T-cell (primary cell): ENCODE results near the gene CYP2J2. TPM values are rescaled to one million over a fixed set of nuclear protein-coding genes. Genes with fewer than 3 reads are reported as not detected.
"Not testable (repeated sequence)": the region's sequence is repeated elsewhere in the genome, so short reads cannot be mapped to it uniquely, and the experiment has no call there.

Experiments used
- ATAC-seq, 4 experiments: fragments of 200-7000 bp in 3 of 4; fragments of 150-1000 bp in 1 of 4; cut with Tn5 transposase; replicated peaks in 1 of 4; 1 replicate in 3 of 4; 2 replicates in 1 of 4; pipeline ENCODE4 v1.10.0; 2021; ENCODE audit warnings: moderate library complexity in 3 of 4, mild to moderate bottlenecking in 2 of 4, moderate number of reproducible peaks in 1 of 4
- CTCF ChIA-PET, 2 donors: fragments of 300-600 bp; sonication (Branson Sonifier 250); formaldehyde crosslinking; loops; one replicate each; lab custom pipeline; 2022; ENCODE audit warnings: antibody characterized with exemption in 2 of 2; lab: Charles Lee
- POLR2A ChIA-PET, 2 donors: fragments of 300-600 bp; sonication (Branson Sonifier 250); formaldehyde crosslinking; loops; one replicate each; lab custom pipeline; 2022; ENCODE audit warnings: antibody characterized with exemption in 2 of 2; lab: Charles Lee
- DNase-seq, 35 experiments: peaks; one replicate each; pipeline versions ENCODE4 v3.0.0 to v3.0.0-alpha.2; 2013 to 2023
- H3K27ac ChIP-seq: one replicate; pipeline ENCODE4 v1.5.1; 2013; ENCODE audit warnings: low read length
- H3K27me3 ChIP-seq, 2 experiments: replicated peaks in 1 of 2; 1 replicate in 1 of 2; 2 replicates in 1 of 2; pipeline versions ENCODE4 v1.6.1 to v1.7.0; 2013; ENCODE audit warnings: low read length in 1 of 2, mixed read lengths in 1 of 2; ENCODE audit not compliant: control insufficient read depth in 2 of 2, insufficient read depth in 2 of 2; ENCODE audit errors: extremely low read depth in 1 of 2
- H3K36me3 ChIP-seq, 2 donors: 1 replicate in 1 of 2; 2 replicates in 1 of 2; pipeline versions ENCODE4 v1.6.1 to v1.7.0; 2013; ENCODE audit warnings: low read length in 1 of 2; ENCODE audit not compliant: control insufficient read depth in 2 of 2, insufficient read depth in 1 of 2; ENCODE audit errors: extremely low read depth in 1 of 2
- H3K4me1 ChIP-seq, 2 experiments: 1 replicate in 1 of 2; 2 replicates in 1 of 2; pipeline versions ENCODE4 v1.6.1 to v1.7.0; 2013; ENCODE audit warnings: low read length in 2 of 2, mixed read lengths in 1 of 2; ENCODE audit not compliant: insufficient read depth in 2 of 2, control insufficient read depth in 1 of 2; ENCODE audit errors: extremely low read depth in 1 of 2
- H3K4me3 ChIP-seq, 2 donors: 1 replicate in 1 of 2; 2 replicates in 1 of 2; pipeline versions ENCODE4 v1.5.1 to v1.7.0; 2013; ENCODE audit warnings: mild to moderate bottlenecking in 2 of 2, low read length in 1 of 2, moderate library complexity in 1 of 2; ENCODE audit not compliant: control insufficient read depth in 1 of 2; ENCODE audit errors: extremely low read depth in 1 of 2
- H3K9me3 ChIP-seq: 2 replicates; pipeline ENCODE4 v1.7.0; 2013
- H3K27ac Mint-ChIP-seq, 2 donors: one replicate each; pipeline ENCODE4 v1.8.0; 2020 to 2021; ENCODE audit warnings: mild to moderate bottlenecking in 2 of 2, mixed read lengths in 2 of 2
- H3K27me3 Mint-ChIP-seq, 2 donors: one replicate each; pipeline ENCODE4 v1.8.0; 2021 to 2022; ENCODE audit warnings: mixed read lengths in 2 of 2
- H3K36me3 Mint-ChIP-seq: one replicate; pipeline ENCODE4 v1.8.0; 2021; ENCODE audit warnings: mixed read lengths
- H3K4me1 Mint-ChIP-seq, 3 donors: one replicate each; pipeline ENCODE4 v1.8.0; 2020 to 2022; ENCODE audit warnings: mixed read lengths in 3 of 3, mild to moderate bottlenecking in 1 of 3
- H3K4me3 Mint-ChIP-seq, 3 donors: one replicate each; pipeline ENCODE4 v1.8.0; 2020 to 2022; ENCODE audit warnings: mild to moderate bottlenecking in 3 of 3, mixed read lengths in 3 of 3, moderate library complexity in 3 of 3
- H3K9me3 Mint-ChIP-seq, 3 donors: one replicate each; pipeline ENCODE4 v1.8.0; 2020 to 2022; ENCODE audit warnings: mixed read lengths in 3 of 3
- WGBS: methylation state at CpG from one replicate; pipeline ENCODE4 v1.1.5; 2013; ENCODE audit warnings: missing lambda C conversion rate; ENCODE audit not compliant: insufficient coverage; 5-methylcytosine and 5-hydroxymethylcytosine counted together
- total RNA-seq, 35 experiments: library from RNA in 6 of 35; stranded (reverse) in 6 of 35; fragments of 120-200 nt in 1 of 35; gene quantifications; one replicate each; pipeline versions ENCODE4 v1.2.1 to v1.2.4 and lab custom pipeline; 2013 to 2026

Gene CYP2J2
- total RNA-seq: 1 to 10 TPM in 1 of 5 donors, under 1 TPM in 4; 0.66 to 1.8 (median 0.69) TPM
- total RNA-seq (2013): 0.66 TPM
- total RNA-seq (lab: John Stamatoyannopoulos, UW): 0.15 to 7.2 (median 0.98) reads per million in 29 experiments

- CTCF ChIA-PET: interaction anchor here in 1 of 2 donors (1.4 kb wide), 1 partner anchor 21 kb away, joined by 4 read pairs; no protein-coding TSS in a partner anchor
- Mint-ChIP-seq H3K27ac (peak within 1 kb of the TSS; percentile 72 to 79), H3K4me3 (peak within 1 kb of the TSS; percentile 73 to 87 (median 87)), H3K36me3 (peaks cover 7% of the 10 kb centered on the region), H3K9me3 (peaks cover 0 to 14% (median 6%) of the 10 kb centered on the region in 3 donors), H3K4me1 (peaks cover 12 to 14% (median 14%) of the 10 kb centered on the region in 3 donors), H3K27me3 (peaks cover 27 to 37% of the 10 kb centered on the region in 2 donors)
- ATAC-seq (peak; percentile 83 to 93 (median 88)), DNase-seq (peak in 26 of 35 experiments; percentile 0 to 41 (median 12))
- Histone ChIP-seq H3K27me3 (peaks cover 3 to 12% of the 10 kb centered on the region in 2 experiments), H3K4me3 (peak within 1 kb of the TSS; percentile 63 to 94), H3K36me3 (no peaks in the 10 kb centered on the region), H3K4me1 (peaks cover 0 to 6% of the 10 kb centered on the region in 2 experiments), H3K9me3 (peaks cover 2% of the 10 kb centered on the region), H3K27ac (no peak within 1 kb of the TSS)
- 1% methylated on average over 38 of the region's 42 CpGs for WGBS
- POLR2A ChIA-PET: no interaction called here
These were observed at the start of gene CYP2J2 for GRCh38 chr1:59926381-59927123. Gene CYP2J2, minus strand, starts transcription at chr1:59926773. Its CDS starts 27 bp downstream, at chr1:59926746.

- DNase-seq: no peak
- Histone ChIP-seq H3K27ac (no peak overlapping the region), H3K9me3 (no peaks in the 10 kb centered on the region), H3K4me1 (peaks cover 0 to 5% of the 10 kb centered on the region in 2 experiments), H3K36me3 (no peaks in the 10 kb centered on the region), H3K4me3 (no peak overlapping the region), H3K27me3 (peaks cover 0 to 21% of the 10 kb centered on the region in 2 experiments)
- no CpG with 5 or more reads among the region's 1 CpG for WGBS
- H3K27me3 Mint-ChIP-seq: peaks cover 34 to 35% of the 10 kb centered on the region in 2 donors
- ChIA-PET POLR2A (no interaction called here), CTCF (interaction anchor here in 1 of 2 donors (0.5 kb wide), 1 partner anchor 1456 kb away, joined by 3 read pairs; no protein-coding TSS in a partner anchor)
- H3K4me3 Mint-ChIP-seq: no peak overlapping the region
- no peaks in the 10 kb centered on the region for H3K9me3 Mint-ChIP-seq
- peaks cover 5 to 7% (median 6%) of the 10 kb centered on the region in 3 donors for H3K4me1 Mint-ChIP-seq
- H3K27ac Mint-ChIP-seq: no peak overlapping the region
- no peaks in the 10 kb centered on the region for H3K36me3 Mint-ChIP-seq
- ATAC-seq: no peak
These were observed 47.1 kb upstream of the CYP2J2 start for GRCh38 chr1:59973719-59974118.

- ATAC-seq: no peak
- no peaks in the 10 kb centered on the region for H3K9me3 Mint-ChIP-seq
- WGBS: 88% methylated on average over 12 of the region's 20 CpGs
These were observed 45.8 kb upstream of the CYP2J2 start for GRCh38 chr1:59972216-59972927.

GRCh38 chr1:59971464-59971911 is 44.9 kb upstream of the CYP2J2 start:
- H3K27me3 ChIP-seq: peaks cover 0 to 19% of the 10 kb centered on the region in 2 experiments
- ChIA-PET CTCF (interaction anchor here (0.6 to 1.6 kb wide), 12 partner anchors 9 to 1882 kb away, joined by 3 to 6 read pairs (median 3); no protein-coding TSS in a partner anchor), POLR2A (no interaction called here)
- no peaks in the 10 kb centered on the region for H3K36me3 ChIP-seq
- H3K36me3 Mint-ChIP-seq: no peaks in the 10 kb centered on the region
- 12% methylated on average over 15 of the region's 19 CpGs for WGBS
- no peak overlapping the region for H3K4me3 Mint-ChIP-seq
- ATAC-seq (peak in 2 of 4 experiments; percentile 35 to 44), DNase-seq (peak in 25 of 35 experiments; percentile 4 to 57 (median 14))
- no peaks in the 10 kb centered on the region for H3K9me3 ChIP-seq
- H3K4me1 Mint-ChIP-seq: peaks cover 5 to 7% (median 6%) of the 10 kb centered on the region in 3 donors
- no peak overlapping the region for H3K4me3 ChIP-seq
- H3K27me3 Mint-ChIP-seq: peaks cover 30 to 32% of the 10 kb centered on the region in 2 donors
- H3K27ac ChIP-seq: no peak overlapping the region
- no peak overlapping the region for H3K27ac Mint-ChIP-seq
- peaks cover 0 to 5% of the 10 kb centered on the region in 2 experiments for H3K4me1 ChIP-seq
- no peaks in the 10 kb centered on the region for H3K9me3 Mint-ChIP-seq

More at GRCh38 chr1:59972216-59972927, 45.8 kb upstream of the CYP2J2 start:
- Mint-ChIP-seq H3K4me1 (peaks cover 5 to 7% (median 6%) of the 10 kb centered on the region in 3 donors), H3K4me3 (no peak overlapping the region), H3K36me3 (no peaks in the 10 kb centered on the region), H3K27me3 (peaks cover 34 to 35% of the 10 kb centered on the region in 2 donors), H3K27ac (no peak overlapping the region)
- CTCF ChIA-PET: interaction anchor here (0.6 to 1.5 kb wide), 6 partner anchors 10 to 1868 kb away, joined by 3 to 4 read pairs (median 3); no protein-coding TSS in a partner anchor
- peaks cover 0 to 21% of the 10 kb centered on the region in 2 experiments for H3K27me3 ChIP-seq
- DNase-seq: no peak
- H3K36me3 ChIP-seq: no peaks in the 10 kb centered on the region
- no peaks in the 10 kb centered on the region for H3K9me3 ChIP-seq
- peaks cover 0 to 5% of the 10 kb centered on the region in 2 experiments for H3K4me1 ChIP-seq
- no peak overlapping the region for H3K27ac ChIP-seq
- H3K4me3 ChIP-seq: no peak overlapping the region
- POLR2A ChIA-PET: no interaction called here

- H3K4me3 ChIP-seq, H3K27ac Mint-ChIP-seq, H3K36me3 Mint-ChIP-seq, H3K9me3 Mint-ChIP-seq, ATAC-seq, H3K4me1 Mint-ChIP-seq, H3K36me3 ChIP-seq, DNase-seq, H3K27ac ChIP-seq, H3K4me1 ChIP-seq, H3K9me3 ChIP-seq, H3K4me3 Mint-ChIP-seq, POLR2A ChIA-PET: not testable (repeated sequence)
- CTCF ChIA-PET: interaction anchor here in 1 of 2 donors (0.6 kb wide), 1 partner anchor 111 kb away, joined by 3 read pairs; no protein-coding TSS in a partner anchor
- WGBS: 94% methylated on average over 29 of the region's 42 CpGs
- peaks cover 0 to 13% of the 10 kb centered on the region in 2 experiments for H3K27me3 ChIP-seq
- H3K27me3 Mint-ChIP-seq: peaks cover 18% of the 10 kb centered on the region in 2 donors
These were observed 43.1 kb upstream of the CYP2J2 start for GRCh38 chr1:59969542-59970175.
